Measurements from ENCODE around the gene CPN2.

CPN2 gene

GRCh38 chr3:194313560-194314387 lies 37.4 kb downstream of the CPN2 start:
- DNase-seq (ENCODE audit: low read depth) = no peak

DNA sequence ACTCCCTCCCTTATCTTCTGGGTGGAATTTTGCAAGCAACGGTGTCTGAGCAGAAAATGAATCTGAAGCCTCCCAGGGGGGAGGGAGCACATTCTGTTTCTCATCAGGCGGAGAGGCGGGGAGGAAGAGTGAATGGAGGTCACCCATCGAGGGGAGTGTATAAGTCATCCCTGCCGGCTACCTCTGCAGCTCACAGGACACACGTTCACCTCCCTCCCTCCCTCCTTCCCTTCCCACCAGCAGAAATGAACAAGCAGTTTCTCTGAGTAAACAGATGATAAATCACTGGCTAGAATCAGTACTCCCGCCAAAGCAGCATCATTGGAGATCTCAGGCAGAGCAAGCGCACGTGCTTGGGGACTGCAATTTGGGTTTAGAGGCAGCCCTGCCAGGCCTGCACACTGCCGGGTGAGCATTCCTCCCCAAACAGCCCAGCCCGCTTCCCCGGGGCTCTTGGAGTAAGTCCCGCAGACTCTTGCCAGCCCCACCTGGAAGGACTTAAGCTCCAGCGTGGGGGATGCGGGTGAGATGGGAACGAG lies 38.3 kb downstream of the CPN2 start:
- DNase-seq (ENCODE audit: low read depth) = no peak

DNA sequence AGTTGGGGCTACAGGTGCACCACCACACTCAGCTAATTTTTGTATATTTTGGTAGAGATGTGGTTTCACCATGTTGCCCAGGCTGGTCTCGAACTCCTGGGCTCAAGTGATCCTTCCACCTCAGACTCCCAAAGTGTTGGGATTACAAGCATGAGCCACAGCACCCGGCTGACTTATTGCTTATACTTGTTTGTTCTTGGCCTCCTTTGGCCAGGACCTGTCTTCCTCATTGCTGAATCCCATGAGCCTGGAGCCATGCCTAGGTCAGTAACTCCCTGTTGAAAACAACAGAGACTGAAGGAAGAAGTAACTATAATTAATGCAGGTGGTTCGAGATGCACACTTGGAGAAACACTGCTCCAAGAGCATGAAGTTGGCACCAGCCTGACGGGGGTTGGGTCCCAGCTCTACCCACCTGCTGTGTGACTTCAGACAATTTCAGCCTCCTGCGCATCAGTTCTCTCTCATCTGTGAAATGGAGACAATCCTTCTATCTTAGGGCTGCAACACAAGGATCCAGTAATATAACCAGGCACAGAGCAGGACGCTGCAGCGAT lies 38.9 kb downstream of the CPN2 start:
- no peak for DNase-seq (ENCODE audit: low read depth)

DNA sequence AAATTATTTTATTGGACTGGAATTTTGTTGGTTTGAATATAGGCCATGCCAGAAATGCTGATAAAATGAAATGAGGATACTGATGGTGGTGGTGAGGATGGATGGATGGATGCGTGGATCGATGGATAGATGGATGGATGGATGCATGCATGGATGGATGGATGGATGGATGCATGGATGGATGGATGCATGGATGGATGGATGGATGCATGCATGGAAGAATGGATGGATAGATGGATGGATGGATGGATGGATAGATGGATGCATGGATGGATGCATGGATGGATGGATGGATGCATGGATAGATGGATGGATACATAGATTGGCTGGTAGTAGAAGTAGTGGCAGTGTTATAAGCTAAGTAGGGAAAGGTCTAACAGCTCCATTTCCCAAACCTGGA lies 40.1 kb downstream of the CPN2 start:
- DNase-seq (ENCODE audit: low read depth) = no peak

GRCh38 chr3:194310060-194310835 lies 40.9 kb downstream of the CPN2 start:
- DNase-seq (ENCODE audit: low read depth) = no peak

DNA sequence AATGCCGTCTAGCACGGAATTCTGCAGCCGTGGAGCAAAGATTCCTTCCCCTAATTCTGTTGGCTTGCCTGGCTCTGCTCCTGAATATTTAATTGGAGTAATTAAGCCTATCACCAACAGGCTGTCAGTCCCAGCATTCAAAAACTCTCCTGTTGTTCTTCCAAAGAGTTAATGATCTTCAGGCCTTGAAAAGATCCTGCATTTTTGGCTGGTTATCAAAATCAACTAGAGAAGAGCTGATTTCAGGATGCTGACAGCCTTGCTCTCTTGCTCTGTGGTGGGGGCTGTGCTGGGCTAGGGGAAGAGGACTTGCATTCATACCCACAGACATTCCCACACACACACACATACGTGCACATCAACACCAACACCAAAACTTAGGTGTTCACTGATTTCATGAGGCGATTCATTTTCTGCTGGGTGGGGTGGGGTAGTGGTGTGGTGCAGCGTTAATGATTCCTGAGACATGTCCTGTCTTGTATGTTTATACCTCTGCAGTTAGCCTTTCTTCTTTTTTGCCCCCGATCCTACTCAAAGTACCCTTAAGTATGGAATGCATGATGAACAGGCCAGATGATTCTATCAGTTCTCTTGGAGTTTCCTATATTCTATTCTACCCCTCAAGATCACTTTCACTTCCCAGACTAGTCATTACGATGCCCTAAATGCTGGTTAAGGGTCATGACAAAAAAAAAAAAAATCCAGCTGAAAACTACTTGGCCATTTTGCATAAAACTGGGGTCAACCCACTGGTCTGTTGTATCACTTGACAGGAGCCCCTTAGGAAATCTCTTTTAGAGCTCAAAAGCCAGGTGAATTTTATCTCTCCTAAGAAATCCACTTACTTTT lies 42.3 kb downstream of the CPN2 start:
- no peak for DNase-seq (ENCODE audit: low read depth)

GRCh38 chr3:194307849-194308248 lies 43.3 kb downstream of the CPN2 start:
- DNase-seq (ENCODE audit: low read depth) = no peak

GRCh38 chr3:194306771-194307640 lies 44.1 kb downstream of the CPN2 start:
- DNase-seq (ENCODE audit: low read depth) = no peak

GRCh38 chr3:194306109-194306686 lies 44.9 kb downstream of the CPN2 start:
- no peak for DNase-seq (ENCODE audit: low read depth)

DNA sequence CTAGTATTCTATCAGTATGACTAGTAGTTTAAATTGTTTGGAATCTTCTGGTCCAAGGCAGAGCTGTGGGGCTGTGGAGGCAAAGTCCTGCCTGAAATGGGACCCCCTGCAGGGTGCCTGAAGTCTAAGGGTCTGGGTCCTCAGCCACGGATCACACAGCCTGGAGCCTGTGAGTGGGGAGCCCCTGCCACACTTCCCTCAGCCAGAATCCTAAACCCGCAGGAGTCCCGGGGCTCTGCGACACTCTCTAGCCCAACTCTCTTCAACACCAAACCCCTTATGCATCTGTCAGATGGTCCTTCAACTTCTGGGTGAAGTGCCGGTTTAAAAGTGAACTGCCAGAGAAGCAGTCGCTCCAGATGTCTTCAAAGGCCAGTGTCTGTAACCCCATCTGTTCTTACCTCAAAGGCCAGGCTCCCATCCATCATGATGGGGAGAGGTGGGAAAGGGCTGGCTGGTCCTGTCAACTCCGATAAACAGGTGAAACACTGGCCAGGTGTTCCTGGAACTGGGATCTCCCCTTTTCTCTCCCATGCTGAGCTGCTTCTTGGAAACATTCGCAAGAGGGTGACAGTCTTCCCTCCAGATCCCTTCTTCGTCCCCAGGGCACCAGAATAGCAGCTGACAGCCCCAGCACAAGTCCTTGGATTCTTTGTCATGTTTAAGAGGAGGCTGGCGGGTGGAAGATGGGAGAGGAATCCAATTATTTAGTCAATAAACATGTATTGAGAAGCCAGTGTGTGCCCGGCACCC lies 45.6 kb downstream of the CPN2 start:
- DNase-seq (ENCODE audit: low read depth) = no peak

- no peak for DNase-seq (ENCODE audit: low read depth)
Observed at GRCh38 chr3:194304186-194304917, 46.8 kb downstream of the CPN2 start.

GRCh38 chr3:194303749-194304148 lies 47.4 kb downstream of the CPN2 start:
- DNase-seq (ENCODE audit: low read depth) = no peak

DNA sequence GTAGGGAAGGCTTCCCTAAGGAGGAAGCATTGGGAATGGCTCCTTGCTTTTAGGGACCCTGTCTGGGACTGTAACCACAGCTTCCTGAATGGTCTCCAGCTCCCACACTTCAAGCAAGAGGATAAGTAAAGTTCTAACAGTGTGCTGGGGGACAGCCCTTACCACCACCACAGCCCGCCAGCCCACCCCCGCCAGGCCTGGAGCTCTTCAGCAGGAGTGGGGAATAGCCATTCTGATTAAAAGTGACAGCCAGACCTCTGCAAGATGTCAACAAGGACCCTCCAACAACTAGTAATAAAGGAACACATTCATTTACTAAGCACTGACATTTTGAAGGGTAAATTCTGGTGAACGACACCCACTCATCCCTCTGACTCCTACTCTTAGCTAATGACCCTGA lies 49.4 kb downstream of the CPN2 start:
- no peak for DNase-seq (ENCODE audit: low read depth)

DNA sequence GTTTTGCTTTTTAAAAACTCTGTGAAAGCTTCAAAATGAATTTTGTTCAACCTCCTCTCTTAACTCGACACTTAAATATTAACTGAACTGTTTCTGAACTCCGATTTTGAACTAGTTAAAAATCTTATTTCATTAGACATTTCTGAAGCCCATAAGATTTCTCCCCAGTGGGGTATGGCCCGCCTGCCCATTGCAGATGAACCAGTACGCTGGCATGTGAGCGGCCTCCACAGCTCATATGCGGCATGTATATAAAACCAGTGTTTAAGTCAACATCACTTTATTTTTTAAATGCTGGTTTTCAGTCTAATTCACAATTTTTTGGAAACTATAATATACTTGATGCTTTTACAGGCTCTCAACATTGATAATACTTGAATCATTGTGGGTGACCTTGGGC lies 50.2 kb downstream of the CPN2 start:
- DNase-seq (ENCODE audit: low read depth) = no peak

DNA sequence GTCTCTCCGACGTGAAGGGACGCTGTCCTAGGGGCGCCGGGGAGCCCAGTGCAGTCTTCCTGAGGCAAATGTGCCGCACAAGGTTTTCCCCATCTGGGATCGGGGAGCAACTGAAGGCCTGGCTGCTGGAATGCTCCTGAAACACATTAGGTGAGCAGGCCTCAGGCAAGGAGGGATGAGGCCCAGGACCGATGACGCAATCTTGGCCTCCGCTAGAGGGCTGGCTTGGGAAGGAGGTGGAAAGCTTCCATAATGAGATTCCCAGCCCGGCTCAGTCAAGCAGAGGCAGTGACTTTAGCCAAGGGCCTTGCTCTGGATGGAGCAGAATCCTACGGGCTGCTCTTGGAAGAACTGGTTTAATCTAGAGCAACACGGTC lies 50.8 kb downstream of the CPN2 start:
- DNase-seq (ENCODE audit: low read depth) = no peak

DNA sequence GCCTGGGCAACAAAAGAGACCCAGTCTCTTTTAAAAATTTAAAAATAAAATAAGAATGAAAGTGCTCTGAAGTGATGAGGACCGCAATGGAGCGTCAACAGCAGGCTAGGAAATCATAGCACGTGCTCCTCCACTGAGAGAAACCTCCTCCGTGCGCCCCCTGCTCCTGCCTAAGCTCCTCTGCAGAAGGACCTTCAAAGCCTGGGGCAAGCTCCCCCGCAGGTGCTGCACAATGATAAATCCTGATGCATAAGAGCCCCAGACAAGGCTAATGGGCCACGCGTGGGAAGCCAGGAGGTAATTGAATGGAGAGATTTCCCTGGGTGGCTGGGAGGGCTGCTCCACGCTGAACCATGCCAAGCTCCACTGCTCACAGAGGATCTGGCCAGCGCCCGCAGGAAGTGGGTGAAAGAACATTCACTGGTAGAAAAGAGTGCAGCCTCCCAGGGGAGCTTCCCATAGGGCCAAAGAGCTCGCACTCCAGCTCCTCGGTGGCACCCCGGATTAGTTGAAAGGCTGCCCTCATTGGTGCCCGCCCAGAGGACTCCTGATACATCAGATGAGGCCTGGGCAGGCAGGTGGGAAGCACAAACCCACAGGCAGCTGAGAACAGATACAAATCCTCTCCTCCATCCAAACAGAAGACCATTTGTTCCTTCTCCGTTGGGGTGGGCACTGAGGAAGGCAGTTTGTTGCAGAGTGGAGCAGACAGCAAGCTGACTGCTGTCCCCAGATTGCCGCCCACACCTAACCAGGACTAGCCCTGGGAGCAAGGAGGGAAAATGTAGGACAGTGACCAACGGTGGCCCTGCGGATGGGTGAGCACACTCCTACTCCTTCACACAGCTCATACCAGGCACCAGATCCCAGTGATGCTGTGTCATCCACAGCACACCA lies 52.5 kb downstream of the CPN2 start:
- DNase-seq (ENCODE audit: low read depth) = no peak

DNA sequence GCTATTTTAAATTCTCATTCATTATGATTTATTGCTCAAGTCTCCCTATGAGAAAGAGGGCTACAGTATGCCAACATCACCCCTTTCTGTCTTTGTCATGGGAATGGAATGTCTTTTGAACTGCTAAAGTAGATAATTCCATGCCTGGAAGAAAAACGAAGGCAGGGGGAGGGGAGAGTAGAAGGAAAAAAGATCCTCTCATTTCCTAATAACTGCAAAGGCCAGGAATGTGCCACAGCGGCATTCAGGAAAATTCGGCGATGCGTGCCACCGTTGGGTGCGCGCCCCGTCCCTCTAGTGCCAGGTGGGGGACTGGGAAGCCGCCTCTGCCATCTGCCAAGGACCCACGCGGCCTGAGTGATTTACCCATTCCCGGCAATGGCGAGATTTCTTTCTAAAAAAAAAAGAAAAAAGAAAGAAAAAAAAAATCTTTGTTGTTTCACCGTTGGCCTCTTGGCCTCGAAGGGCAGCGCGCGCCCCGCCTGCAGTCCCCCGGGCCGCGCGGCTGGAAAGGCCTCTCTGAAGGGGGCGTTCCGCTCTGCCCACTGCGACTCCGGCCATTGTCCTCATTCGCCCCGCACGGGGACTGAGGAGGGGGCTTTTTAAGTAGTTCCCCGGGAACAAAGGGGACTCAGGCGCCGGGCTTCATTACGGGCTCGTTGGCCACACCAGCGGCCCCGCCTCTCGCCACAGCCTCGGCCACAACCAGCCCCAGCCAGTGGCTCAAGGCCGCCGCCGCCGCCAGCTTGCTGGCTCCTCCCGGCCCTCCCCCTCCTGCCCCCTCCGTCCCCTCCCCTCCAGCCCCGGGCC lies 54.5 kb downstream of the CPN2 start:
- DNase-seq (ENCODE audit: low read depth) = no peak
